IMR-90 (cell line): Measurements from ENCODE around the gene ACY1.

Source experiments
- FOS ChIP-seq: fragments of 150-350 bp; IDR thresholded peaks from 2 replicates; pipeline ENCODE4 v1.6.1; 2016; ENCODE audit warnings: low read depth, low read length
- MAFK ChIP-seq: IDR thresholded peaks from 2 replicates; pipeline ENCODE4 v1.6.1; 2012; ENCODE audit warnings: low read depth, low read length, improper control_type of control experiment
- MXI1 ChIP-seq: IDR thresholded peaks from 2 replicates; pipeline ENCODE4 v1.6.1; 2012; ENCODE audit warnings: low read depth, mild to moderate bottlenecking, low read length, moderate library complexity, borderline replicate concordance
- NFE2L2 ChIP-seq: fragments of 150-350 bp; IDR thresholded peaks from 2 replicates; pipeline ENCODE4 v1.6.1; 2016; ENCODE audit warnings: low read depth, mild to moderate bottlenecking, low read length
- POLR2A ChIP-seq: IDR thresholded peaks from 2 replicates; pipeline ENCODE4 v1.6.1; 2012; ENCODE audit warnings: mild to moderate bottlenecking, low read depth, low read length
- RAD21 ChIP-seq: IDR thresholded peaks from 2 replicates; pipeline ENCODE4 v1.6.1; 2012; ENCODE audit warnings: low read length, improper control_type of control experiment
- RCOR1 ChIP-seq: IDR thresholded peaks from 2 replicates; pipeline ENCODE4 v1.6.1; 2012; ENCODE audit warnings: mild to moderate bottlenecking, low read length, improper control_type of control experiment; ENCODE audit not compliant: insufficient replicate concordance
- SMC3 ChIP-seq: fragments of 150-350 bp; IDR thresholded peaks from 2 replicates; pipeline ENCODE4 v1.6.1; 2016; ENCODE audit warnings: low read depth, mild to moderate bottlenecking, antibody characterized with exemption, low read length, moderate library complexity
- TF ChIP-seq, protein P1 (sequence below): conservative IDR thresholded peaks from 2 replicates; pipeline ENCODE4 v1.5.1; 2012; ENCODE audit warnings: mild to moderate bottlenecking, low read depth, low read length, improper control_type of control experiment
- TF ChIP-seq, protein P2 (sequence below): fragments of 150-350 bp; IDR thresholded peaks from 2 replicates; pipeline ENCODE4 v1.6.1; 2016; ENCODE audit warnings: low read depth, mild to moderate bottlenecking, low read length, moderate library complexity, borderline replicate concordance
- TF ChIP-seq, protein P3 (sequence below): fragments of 150-350 bp; IDR thresholded peaks from 2 replicates; pipeline ENCODE4 v1.6.1; 2017; ENCODE audit warnings: mild to moderate bottlenecking, antibody characterized with exemption, low read length, low read depth

- TF ChIP-seq, protein P1, sequence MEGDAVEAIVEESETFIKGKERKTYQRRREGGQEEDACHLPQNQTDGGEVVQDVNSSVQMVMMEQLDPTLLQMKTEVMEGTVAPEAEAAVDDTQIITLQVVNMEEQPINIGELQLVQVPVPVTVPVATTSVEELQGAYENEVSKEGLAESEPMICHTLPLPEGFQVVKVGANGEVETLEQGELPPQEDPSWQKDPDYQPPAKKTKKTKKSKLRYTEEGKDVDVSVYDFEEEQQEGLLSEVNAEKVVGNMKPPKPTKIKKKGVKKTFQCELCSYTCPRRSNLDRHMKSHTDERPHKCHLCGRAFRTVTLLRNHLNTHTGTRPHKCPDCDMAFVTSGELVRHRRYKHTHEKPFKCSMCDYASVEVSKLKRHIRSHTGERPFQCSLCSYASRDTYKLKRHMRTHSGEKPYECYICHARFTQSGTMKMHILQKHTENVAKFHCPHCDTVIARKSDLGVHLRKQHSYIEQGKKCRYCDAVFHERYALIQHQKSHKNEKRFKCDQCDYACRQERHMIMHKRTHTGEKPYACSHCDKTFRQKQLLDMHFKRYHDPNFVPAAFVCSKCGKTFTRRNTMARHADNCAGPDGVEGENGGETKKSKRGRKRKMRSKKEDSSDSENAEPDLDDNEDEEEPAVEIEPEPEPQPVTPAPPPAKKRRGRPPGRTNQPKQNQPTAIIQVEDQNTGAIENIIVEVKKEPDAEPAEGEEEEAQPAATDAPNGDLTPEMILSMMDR: no peak
- TF ChIP-seq POLR2A (no peak), RAD21 (no peak), FOS (no peak), MXI1 (no peak), SMC3 (no peak), MAFK (no peak), RCOR1 (no peak), NFE2L2 (no peak)
- TF ChIP-seq, protein P2, sequence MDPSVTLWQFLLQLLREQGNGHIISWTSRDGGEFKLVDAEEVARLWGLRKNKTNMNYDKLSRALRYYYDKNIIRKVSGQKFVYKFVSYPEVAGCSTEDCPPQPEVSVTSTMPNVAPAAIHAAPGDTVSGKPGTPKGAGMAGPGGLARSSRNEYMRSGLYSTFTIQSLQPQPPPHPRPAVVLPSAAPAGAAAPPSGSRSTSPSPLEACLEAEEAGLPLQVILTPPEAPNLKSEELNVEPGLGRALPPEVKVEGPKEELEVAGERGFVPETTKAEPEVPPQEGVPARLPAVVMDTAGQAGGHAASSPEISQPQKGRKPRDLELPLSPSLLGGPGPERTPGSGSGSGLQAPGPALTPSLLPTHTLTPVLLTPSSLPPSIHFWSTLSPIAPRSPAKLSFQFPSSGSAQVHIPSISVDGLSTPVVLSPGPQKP: no peak
- TF ChIP-seq, protein P3, sequence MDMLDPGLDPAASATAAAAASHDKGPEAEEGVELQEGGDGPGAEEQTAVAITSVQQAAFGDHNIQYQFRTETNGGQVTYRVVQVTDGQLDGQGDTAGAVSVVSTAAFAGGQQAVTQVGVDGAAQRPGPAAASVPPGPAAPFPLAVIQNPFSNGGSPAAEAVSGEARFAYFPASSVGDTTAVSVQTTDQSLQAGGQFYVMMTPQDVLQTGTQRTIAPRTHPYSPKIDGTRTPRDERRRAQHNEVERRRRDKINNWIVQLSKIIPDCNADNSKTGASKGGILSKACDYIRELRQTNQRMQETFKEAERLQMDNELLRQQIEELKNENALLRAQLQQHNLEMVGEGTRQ: no peak
These were observed 42.5 kb upstream of the ACY1 start for GRCh38 chr3:51940648-51941462.
